Osteoblast (primary cell): ENCODE results near the gene DES. TPM values are rescaled to one million over a fixed set of nuclear protein-coding genes. Genes with fewer than 3 reads are reported as not detected.

ENCODE experiments used
- DNase-seq: peaks from one replicate; pipeline ENCODE4 v3.0.0; 2011; ENCODE audit warnings: low spot score, mixed read lengths; ENCODE audit not compliant: insufficient read length; ENCODE audit errors: missing footprints
- H2AFZ ChIP-seq: 2 replicates; pipeline ENCODE4 v1.6.0; 2011; ENCODE audit warnings: mild to moderate bottlenecking, low read length
- H3K27ac ChIP-seq: 2 replicates; pipeline ENCODE4 v1.5.1; 2011; ENCODE audit warnings: mild to moderate bottlenecking, low read depth, low read length, moderate library complexity
- H3K27me3 ChIP-seq: 2 replicates; pipeline ENCODE4 v1.6.0; 2012; ENCODE audit warnings: mild to moderate bottlenecking, control low read depth, inconsistent platforms, low read length, moderate library complexity; ENCODE audit not compliant: insufficient read depth
- H3K36me3 ChIP-seq: 2 replicates; pipeline ENCODE4 v1.5.1; 2011; ENCODE audit warnings: mild to moderate bottlenecking, low read length, control low read depth, moderate library complexity; ENCODE audit not compliant: insufficient read depth
- H3K4me1 ChIP-seq: 2 replicates; pipeline ENCODE4 v1.5.1; 2011; ENCODE audit warnings: mild to moderate bottlenecking, low read length, control low read depth, moderate library complexity; ENCODE audit not compliant: insufficient read depth
- H3K4me2 ChIP-seq: 2 replicates; pipeline ENCODE4 v1.6.0; 2011; ENCODE audit warnings: mild to moderate bottlenecking, low read length; ENCODE audit not compliant: insufficient read depth
- H3K4me3 ChIP-seq: fragments of 200-600 bp; sonication (generic); 3 replicates; pipeline ENCODE4 v1.5.1; 2012; ENCODE audit warnings: mild to moderate bottlenecking, low read length, inconsistent platforms; ENCODE audit not compliant: insufficient read depth
- H3K79me2 ChIP-seq: 2 replicates; pipeline ENCODE4 v1.6.0; 2012; ENCODE audit warnings: mild to moderate bottlenecking, low read length, control low read depth, inconsistent platforms; ENCODE audit not compliant: insufficient read depth
- H3K9me3 ChIP-seq: 2 replicates; pipeline ENCODE4 v1.5.1; 2011; ENCODE audit warnings: low read depth, low read length, control low read depth
- H4K20me1 ChIP-seq: 2 replicates; pipeline ENCODE4 v1.6.0; 2012; ENCODE audit warnings: mild to moderate bottlenecking, low read length, control low read depth; ENCODE audit not compliant: insufficient read depth
- total RNA-seq: library from RNA; depleted of rRNA; stranded (reverse); fragments of >200 nt; gene quantifications from 2 replicates; pipeline ENCODE4 v1.2.3, GENCODE V29; 2012
- TF ChIP-seq, protein P1 (sequence below): IDR thresholded peaks from 2 replicates; pipeline ENCODE4 v1.5.1; 2011; ENCODE audit warnings: mild to moderate bottlenecking, low read depth, low read length, moderate library complexity; ENCODE audit errors: extremely low read depth

The DES gene
- total RNA-seq, 1 donor, result 0.72 TPM

DNA sequence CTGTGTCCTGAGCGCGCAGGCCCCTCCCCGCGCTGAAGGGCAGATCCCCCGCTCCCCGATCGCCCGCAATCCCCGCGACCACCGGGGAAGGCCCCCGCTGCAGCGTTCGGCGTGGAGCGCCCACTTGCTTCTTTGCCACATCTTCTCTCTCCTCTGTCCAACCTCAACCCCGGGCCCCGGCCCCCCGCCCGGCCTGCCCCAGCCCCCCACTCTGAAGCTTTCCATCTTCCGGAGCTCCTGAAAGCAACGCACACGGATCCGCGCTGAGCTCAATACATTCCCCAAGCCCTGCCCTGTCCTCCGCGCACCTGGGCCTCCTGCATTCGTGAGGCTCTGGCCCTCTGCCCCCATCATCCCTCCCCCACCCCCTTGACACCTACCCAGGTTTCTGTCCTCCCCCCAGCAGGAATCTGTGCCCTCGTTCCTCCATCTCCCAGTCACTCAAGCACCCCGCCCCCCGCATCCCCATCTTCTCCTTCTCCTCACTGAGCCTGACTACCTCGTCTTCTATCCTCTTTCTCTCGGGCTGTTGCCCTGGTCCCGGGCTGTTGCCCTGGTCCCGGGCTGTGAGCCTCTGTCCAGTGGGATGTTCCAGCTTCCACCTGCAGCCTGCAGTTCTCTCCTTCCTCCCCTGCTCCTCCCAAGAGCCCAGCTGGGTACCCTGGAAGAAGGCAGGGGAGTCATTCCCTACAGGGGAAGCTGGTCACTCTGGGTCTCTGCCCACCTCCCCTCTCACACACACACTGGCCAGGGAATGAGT, 24.3 kb downstream of the DES start:
- peaks cover 12% of the 10 kb centered on the region for H3K36me3 ChIP-seq
- TF ChIP-seq, protein P1, sequence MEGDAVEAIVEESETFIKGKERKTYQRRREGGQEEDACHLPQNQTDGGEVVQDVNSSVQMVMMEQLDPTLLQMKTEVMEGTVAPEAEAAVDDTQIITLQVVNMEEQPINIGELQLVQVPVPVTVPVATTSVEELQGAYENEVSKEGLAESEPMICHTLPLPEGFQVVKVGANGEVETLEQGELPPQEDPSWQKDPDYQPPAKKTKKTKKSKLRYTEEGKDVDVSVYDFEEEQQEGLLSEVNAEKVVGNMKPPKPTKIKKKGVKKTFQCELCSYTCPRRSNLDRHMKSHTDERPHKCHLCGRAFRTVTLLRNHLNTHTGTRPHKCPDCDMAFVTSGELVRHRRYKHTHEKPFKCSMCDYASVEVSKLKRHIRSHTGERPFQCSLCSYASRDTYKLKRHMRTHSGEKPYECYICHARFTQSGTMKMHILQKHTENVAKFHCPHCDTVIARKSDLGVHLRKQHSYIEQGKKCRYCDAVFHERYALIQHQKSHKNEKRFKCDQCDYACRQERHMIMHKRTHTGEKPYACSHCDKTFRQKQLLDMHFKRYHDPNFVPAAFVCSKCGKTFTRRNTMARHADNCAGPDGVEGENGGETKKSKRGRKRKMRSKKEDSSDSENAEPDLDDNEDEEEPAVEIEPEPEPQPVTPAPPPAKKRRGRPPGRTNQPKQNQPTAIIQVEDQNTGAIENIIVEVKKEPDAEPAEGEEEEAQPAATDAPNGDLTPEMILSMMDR, result no peak
- DNase-seq, result peak; percentile 95
- no peaks in the 10 kb centered on the region for H3K27me3 ChIP-seq
- H3K4me1 ChIP-seq, result peaks cover 26% of the 10 kb centered on the region
- peak overlapping the region; percentile 71 for H3K4me3 ChIP-seq
- H3K27ac ChIP-seq, result no peak overlapping the region
- H4K20me1 ChIP-seq, result no peaks in the 10 kb centered on the region
- H3K9me3 ChIP-seq, result no peaks in the 10 kb centered on the region
- peaks cover 22% of the 10 kb centered on the region for H3K79me2 ChIP-seq
- H3K4me2 ChIP-seq, result peak overlapping the region; percentile 79
- H2AFZ ChIP-seq, result no peak overlapping the region

DNA sequence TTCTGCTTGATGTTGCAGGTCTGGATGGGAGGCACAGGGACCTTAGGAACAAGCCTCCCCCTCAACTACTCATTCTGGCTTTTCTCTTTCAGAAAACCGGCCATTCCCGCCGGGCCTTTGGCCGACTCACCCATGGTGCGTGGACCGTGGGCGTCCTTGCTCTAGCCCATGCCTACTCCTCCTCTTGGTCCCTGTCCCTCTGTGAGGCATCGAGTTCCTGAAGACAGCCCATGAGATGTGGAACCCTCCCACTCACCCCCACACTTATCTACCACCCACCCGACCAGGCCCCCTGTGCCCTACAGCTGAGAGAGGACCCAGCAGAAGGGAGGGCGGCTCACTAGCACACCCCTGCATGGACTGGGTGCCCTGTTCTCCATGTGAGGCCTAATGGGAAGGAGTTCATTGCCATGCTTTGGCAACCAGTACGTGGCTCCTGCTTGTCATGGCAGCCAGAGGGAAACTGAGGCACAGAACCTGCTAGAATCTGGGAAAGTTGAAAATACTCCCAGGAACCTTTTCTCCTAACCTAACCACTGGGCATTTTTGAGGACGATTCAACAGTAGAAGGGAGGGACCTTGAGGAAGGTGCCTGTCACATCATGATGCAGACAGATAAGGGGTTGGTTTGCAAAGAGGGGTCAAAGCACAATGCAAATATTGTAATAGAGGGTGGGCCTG, 25.0 kb downstream of the DES start:
- peaks cover 12% of the 10 kb centered on the region for H3K36me3 ChIP-seq
- peak overlapping the region; percentile 71 for H3K4me3 ChIP-seq
- no peak overlapping the region for H2AFZ ChIP-seq
- H4K20me1 ChIP-seq, result no peaks in the 10 kb centered on the region
- H3K9me3 ChIP-seq, result no peaks in the 10 kb centered on the region
- TF ChIP-seq, protein P1, result no peak
- H3K4me2 ChIP-seq, result peak overlapping the region; percentile 79
- H3K27me3 ChIP-seq, result no peaks in the 10 kb centered on the region
- peaks cover 22% of the 10 kb centered on the region for H3K79me2 ChIP-seq
- H3K27ac ChIP-seq, result no peak overlapping the region
- DNase-seq, result peak; percentile 97
- peaks cover 26% of the 10 kb centered on the region for H3K4me1 ChIP-seq

DNA sequence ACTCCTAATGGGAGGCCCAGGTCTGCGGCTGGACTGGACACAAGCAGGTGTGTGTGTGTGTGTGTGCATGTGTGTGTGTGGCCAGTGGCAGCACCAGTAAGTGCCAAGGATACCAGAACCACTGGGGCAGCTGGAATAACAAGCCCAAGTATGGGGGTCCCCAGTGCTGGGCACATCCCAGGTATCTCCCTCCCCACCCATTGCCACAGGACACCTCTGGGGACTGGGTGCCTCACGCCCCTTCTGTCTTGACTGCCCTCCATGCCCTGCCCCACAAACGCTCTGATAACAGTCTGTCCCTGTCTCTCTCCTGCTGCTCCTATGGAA, 25.5 kb downstream of the DES start:
- no peaks in the 10 kb centered on the region for H3K27me3 ChIP-seq
- peaks cover 12% of the 10 kb centered on the region for H3K36me3 ChIP-seq
- peak overlapping the region; percentile 79 for H3K4me2 ChIP-seq
- no peak overlapping the region for H3K27ac ChIP-seq
- peaks cover 22% of the 10 kb centered on the region for H3K79me2 ChIP-seq
- peaks cover 26% of the 10 kb centered on the region for H3K4me1 ChIP-seq
- H2AFZ ChIP-seq, result no peak overlapping the region
- TF ChIP-seq, protein P1, result no peak
- H4K20me1 ChIP-seq, result no peaks in the 10 kb centered on the region
- DNase-seq, result no peak
- no peak overlapping the region for H3K4me3 ChIP-seq
- H3K9me3 ChIP-seq, result no peaks in the 10 kb centered on the region

DNA sequence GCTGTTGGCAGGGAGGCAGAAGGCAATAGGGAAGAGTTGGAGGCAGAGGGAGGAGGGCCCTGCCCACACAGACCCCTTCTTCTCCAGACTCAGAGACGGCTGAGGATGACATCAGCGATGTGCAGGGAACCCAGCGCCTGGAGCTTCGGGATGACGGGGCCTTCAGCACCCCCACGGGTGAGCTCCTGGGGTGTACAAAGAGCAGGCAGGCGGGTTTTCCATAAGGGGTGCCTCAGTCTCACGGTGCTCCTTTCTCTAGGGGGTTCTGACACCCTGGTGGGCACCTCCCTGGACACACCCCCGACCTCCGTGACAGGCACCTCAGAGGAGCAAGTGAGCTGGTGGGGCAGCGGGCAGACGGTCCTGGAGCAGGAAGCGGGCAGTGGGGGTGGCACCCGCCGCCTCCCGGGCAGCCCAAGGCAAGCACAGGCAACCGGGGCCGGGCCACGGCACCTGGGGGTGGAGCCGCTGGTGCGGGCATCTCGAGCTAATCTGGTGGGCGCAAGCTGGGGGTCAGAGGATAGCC, 26.5 kb downstream of the DES start:
- H4K20me1 ChIP-seq, result no peaks in the 10 kb centered on the region
- H3K79me2 ChIP-seq, result peaks cover 22% of the 10 kb centered on the region
- TF ChIP-seq, protein P1, result no peak
- H2AFZ ChIP-seq, result no peak overlapping the region
- H3K9me3 ChIP-seq, result no peaks in the 10 kb centered on the region
- no peaks in the 10 kb centered on the region for H3K27me3 ChIP-seq
- no peak overlapping the region for H3K4me3 ChIP-seq
- no peak overlapping the region for H3K4me2 ChIP-seq
- H3K27ac ChIP-seq, result no peak overlapping the region
- peaks cover 26% of the 10 kb centered on the region for H3K4me1 ChIP-seq
- no peak for DNase-seq
- peaks cover 21% of the 10 kb centered on the region for H3K36me3 ChIP-seq
